Frontal cortex (tissue), 4 donors: ENCODE data around the gene EOMES. TPM values are rescaled to one million over a fixed set of nuclear protein-coding genes. Genes with fewer than 3 reads are reported as not detected.
"Not testable (repeated sequence)": the region's sequence is repeated elsewhere in the genome, so short reads cannot be mapped to it uniquely, and the experiment has no call there.

Experiments
- DNase-seq, 2 donors: peaks; one replicate each; pipeline ENCODE4 v3.0.0; 2012; ENCODE audit warnings: low spot score in 2 of 2
- FAIRE-seq: peaks from 2 replicates; lab custom pipeline; 2012; peaks lifted over from hg19 to GRCh38; lab: Jason Lieb, UNC
- total RNA-seq: library from RNA; depleted of rRNA; stranded (reverse); fragments of >200 nt; gene quantifications from one replicate; pipeline ENCODE4 v1.2.3, GENCODE V29; 2014
- donor health status: control.
- donor health status: control.
- donor health status: control.

The EOMES gene
- total RNA-seq, result 6.9 TPM

GRCh38 chr3:27721717-27722564 lies at the start of gene EOMES:
TSS of gene EOMES (minus strand) at chr3:27722323. CDS start at chr3:27722294, 29 bp downstream.
- FAIRE-seq, result no peak
- no peak for DNase-seq

- FAIRE-seq, DNase-seq: not testable (repeated sequence)
These were observed 48.3 kb upstream of the EOMES start for GRCh38 chr3:27770384-27770783.

GRCh38 chr3:27767000-27767399 lies 44.9 kb upstream of the EOMES start:
- no peak for DNase-seq
- no peak for FAIRE-seq

- no peak for DNase-seq
- FAIRE-seq, result no peak
These were observed 36.0 kb upstream of the EOMES start for GRCh38 chr3:27758083-27758482.

- DNase-seq, result no peak
- FAIRE-seq, result no peak
These were observed 34.8 kb upstream of the EOMES start for GRCh38 chr3:27756877-27757276.

- DNase-seq (no peak), FAIRE-seq (no peak)
These were observed 30.8 kb upstream of the EOMES start for GRCh38 chr3:27752926-27753325.

- FAIRE-seq (no peak), DNase-seq (no peak)
These were observed 27.5 kb upstream of the EOMES start for GRCh38 chr3:27749643-27750042.

- no peak for DNase-seq
- no peak for FAIRE-seq
These were observed 24.7 kb upstream of the EOMES start for GRCh38 chr3:27746838-27747237.

- no peak for DNase-seq
- FAIRE-seq, result no peak
These were observed 18.7 kb upstream of the EOMES start for GRCh38 chr3:27740854-27741253.

GRCh38 chr3:27737091-27737490 lies 15.0 kb upstream of the EOMES start:
- no peak for DNase-seq
- FAIRE-seq, result no peak

- no peak for FAIRE-seq
- no peak for DNase-seq
These were observed 8.9 kb upstream of the EOMES start for GRCh38 chr3:27730774-27731659.

GRCh38 chr3:27729748-27730611 lies 7.9 kb upstream of the EOMES start:
- FAIRE-seq (no peak), DNase-seq (no peak)

GRCh38 chr3:27729325-27729724 lies 7.2 kb upstream of the EOMES start:
- DNase-seq (no peak), FAIRE-seq (no peak)

GRCh38 chr3:27728195-27729087 lies 6.3 kb upstream of the EOMES start:
- DNase-seq, result no peak
- FAIRE-seq, result no peak

- FAIRE-seq (no peak), DNase-seq (no peak)
These were observed 4.1 kb upstream of the EOMES start for GRCh38 chr3:27726240-27726639.

- DNase-seq (no peak), FAIRE-seq (no peak)
These were observed 2.5 kb upstream of the EOMES start for GRCh38 chr3:27724459-27725197.

GRCh38 chr3:27723815-27724458 lies 1.8 kb upstream of the EOMES start:
- DNase-seq (no peak), FAIRE-seq (no peak)

GRCh38 chr3:27723456-27723814 lies 1.3 kb upstream of the EOMES start:
- FAIRE-seq (no peak), DNase-seq (no peak)
